Skeletal muscle satellite cell (primary cell): ENCODE results near the gene SDHAF3.

ENCODE experiments used
- H3K27me3 ChIP-seq: 2 replicates; pipeline ENCODE4 v1.7.0; 2013; ENCODE audit warnings: low read length; ENCODE audit not compliant: control insufficient read depth, insufficient read depth
- H3K36me3 ChIP-seq: 2 replicates; pipeline ENCODE4 v1.7.0; 2013; ENCODE audit warnings: mild to moderate bottlenecking, control low read depth, low read length; ENCODE audit not compliant: insufficient read depth
- H3K4me1 ChIP-seq: 2 replicates; pipeline ENCODE4 v1.7.0; 2013; ENCODE audit warnings: low read length; ENCODE audit not compliant: control insufficient read depth, insufficient read depth
- H3K4me2 ChIP-seq: 2 replicates; pipeline ENCODE4 v1.7.0; 2013; ENCODE audit warnings: mild to moderate bottlenecking, low read length
- H3K4me3 ChIP-seq: 2 replicates; pipeline ENCODE4 v1.7.0; 2013; ENCODE audit warnings: low read length
- H3K9ac ChIP-seq: 2 replicates; pipeline ENCODE4 v1.7.0; 2013; ENCODE audit warnings: mild to moderate bottlenecking, low read depth, low read length, moderate library complexity
- H3K9me3 ChIP-seq: replicated peaks from 2 replicates; pipeline ENCODE4 v1.7.0; 2013; ENCODE audit warnings: mild to moderate bottlenecking, control low read depth, low read length

Gene SDHAF3

GRCh38 chr7:97226541-97226940 is 109.0 kb downstream of the SDHAF3 start:
- H3K9ac ChIP-seq = no peak overlapping the region
- no peak overlapping the region for H3K4me3 ChIP-seq
- no peaks in the 10 kb centered on the region for H3K4me1 ChIP-seq
- H3K9me3 ChIP-seq = no peaks in the 10 kb centered on the region
- H3K27me3 ChIP-seq = no peaks in the 10 kb centered on the region
- no peaks in the 10 kb centered on the region for H3K36me3 ChIP-seq
- no peak overlapping the region for H3K4me2 ChIP-seq
